GM23338 (cell line): ENCODE measurements around the gene NXPE3.

ENCODE experiments used
- CREB1 ChIP-seq: fragments of 250-450 bp; sonication (Bioruptor Pico); IDR thresholded peaks from 2 replicates; pipeline ENCODE4 v1.5.0; 2020; ENCODE audit warnings: low read depth, mild to moderate bottlenecking, moderate library complexity
- CTCF ChIP-seq, 2 experiments: fragments of 200-600 bp in 1 of 2; sonication (generic) in 1 of 2; conservative IDR thresholded peaks; 2 replicates each; pipeline versions ENCODE4 v1.5.1 to v1.6.1; 2016 to 2017; ENCODE audit warnings: antibody characterized with exemption in 2 of 2, low read depth in 2 of 2, mild to moderate bottlenecking in 2 of 2, moderate library complexity in 1 of 2
- ETS1 ChIP-seq: IDR thresholded peaks from 2 replicates; pipeline ENCODE4 v1.6.1; 2016; ENCODE audit warnings: antibody characterized with exemption
- EZH2 ChIP-seq: fragments of 200-600 bp; sonication (generic); IDR thresholded peaks from one replicate; pipeline ENCODE4 v1.8.0; 2017; ENCODE audit warnings: antibody characterized with exemption, mild to moderate bottlenecking, low read depth; ENCODE audit not compliant: unreplicated experiment
- EZH2phosphoT487 ChIP-seq: fragments of 200-600 bp; sonication (generic); IDR thresholded peaks from one replicate; pipeline ENCODE4 v1.8.1; 2018; ENCODE audit warnings: antibody characterized with exemption; ENCODE audit not compliant: unreplicated experiment
- JUNB ChIP-seq: IDR thresholded peaks from one replicate; pipeline ENCODE4 v1.6.1; 2016; ENCODE audit warnings: antibody characterized with exemption; ENCODE audit not compliant: unreplicated experiment
- NANOG ChIP-seq: IDR thresholded peaks from 2 replicates; pipeline ENCODE4 v1.6.1; 2016; ENCODE audit warnings: antibody characterized with exemption, borderline replicate concordance
- POLR2AphosphoS5 ChIP-seq: IDR thresholded peaks from 2 replicates; pipeline ENCODE4 v1.6.1; 2016; ENCODE audit warnings: antibody characterized with exemption, low read depth
- REST ChIP-seq: IDR thresholded peaks from one replicate; pipeline ENCODE4 v1.6.1; 2018; ENCODE audit warnings: antibody characterized with exemption; ENCODE audit not compliant: unreplicated experiment
- STAT1 ChIP-seq: IDR thresholded peaks from one replicate; pipeline ENCODE4 v1.6.1; 2016; ENCODE audit warnings: antibody characterized with exemption; ENCODE audit not compliant: unreplicated experiment
- ZNF114 ChIP-seq: fragments of 250-450 bp; sonication (Bioruptor Pico); IDR thresholded peaks from 2 replicates; pipeline ENCODE4 v1.5.0; 2020; ENCODE audit warnings: mild to moderate bottlenecking, moderate library complexity
- ZNF462 ChIP-seq: fragments of 250-450 bp; sonication (Bioruptor Pico); IDR thresholded peaks from 2 replicates; pipeline ENCODE4 v1.5.0; 2020; ENCODE audit warnings: mild to moderate bottlenecking, moderate library complexity

- TF ChIP-seq CTCF (conservative IDR thresholded peaks at IDR 0.05; ENCODE audit: low read depth in 2 of 2) = no peak
- TF ChIP-seq POLR2AphosphoS5 = no peak
- TF ChIP-seq ZNF114 (CRISPR knock-in tag) = no peak
- TF ChIP-seq ETS1 = no peak
- no peak for TF ChIP-seq EZH2
- no peak for TF ChIP-seq JUNB
- no peak for TF ChIP-seq EZH2phosphoT487
- TF ChIP-seq CREB1 = no peak
- TF ChIP-seq ZNF462 (CRISPR knock-in tag) = no peak
- no peak for TF ChIP-seq REST
- TF ChIP-seq STAT1 = no peak
- no peak for TF ChIP-seq NANOG
Observed at GRCh38 chr3:101802179-101802578, 23.2 kb downstream of the NXPE3 start.
